Sigmoid colon (tissue), 7 donors: Measurements from ENCODE around the gene CCDC33. TPM values are rescaled to one million over a fixed set of nuclear protein-coding genes. Genes with fewer than 3 reads are reported as not detected.

Source experiments
- DNase-seq: peaks from one replicate; pipeline ENCODE4 v3.0.0-alpha.2; 2019
- H3K27ac ChIP-seq, 4 donors: fragments of 200-600 bp; sonication (generic); one replicate each; pipeline ENCODE4 v1.5.1; 2016 to 2019; ENCODE audit warnings: mild to moderate bottlenecking in 1 of 4
- H3K27me3 ChIP-seq, 3 donors: fragments of 200-600 bp; sonication (generic); one replicate each; pipeline ENCODE4 v1.5.1; 2019; ENCODE audit warnings: mild to moderate bottlenecking in 1 of 3
- H3K36me3 ChIP-seq, 4 donors: fragments of 200-600 bp; sonication (generic); one replicate each; pipeline ENCODE4 v1.5.1; 2016 to 2019
- H3K4me1 ChIP-seq, 4 donors: fragments of 200-600 bp; sonication (generic); one replicate each; pipeline ENCODE4 v1.5.1; 2017 to 2019
- H3K4me3 ChIP-seq, 4 donors: fragments of 200-600 bp; sonication (generic); one replicate each; pipeline ENCODE4 v1.5.1; 2017 to 2019; ENCODE audit warnings: mild to moderate bottlenecking in 2 of 4, moderate library complexity in 1 of 4
- H3K9me3 ChIP-seq, 4 donors: fragments of 200-600 bp in 3 of 4; sonication (generic) in 3 of 4; one replicate each; pipeline versions ENCODE4 v1.5.1 to v1.6.1; 2013 to 2019
- EP300 ChIP-seq, 4 donors: sonication (generic); formaldehyde crosslinking; IDR thresholded peaks; one replicate each; pipeline ENCODE4 v1.6.1; 2017; ENCODE audit warnings: antibody characterized with exemption in 4 of 4
- POLR2A ChIP-seq, 2 donors: fragments of 450-650 bp; IDR thresholded peaks; one replicate each; pipeline ENCODE4 v1.6.1; 2016; ENCODE audit warnings: antibody characterized with exemption in 2 of 2, mild to moderate bottlenecking in 2 of 2, moderate library complexity in 2 of 2
- POLR2AphosphoS5 ChIP-seq, 4 donors: sonication (generic); formaldehyde crosslinking; IDR thresholded peaks; one replicate each; pipeline ENCODE4 v1.6.1; 2017; ENCODE audit warnings: antibody characterized with exemption in 4 of 4
- WGBS, 2 donors: extraction: QIAGEN DNeasy Blood & Tissue Kit; methylation state at CpG; one replicate each; pipeline ENCODE4 v1.1.7; 2013; 5-methylcytosine and 5-hydroxymethylcytosine counted together
- intact Hi-C: fragments of 100-400 bp; cut with DNase I; formaldehyde crosslinking; loops from one replicate; pipeline ENCODE4 v1.15.1; 2023
- polyA plus RNA-seq, 3 donors: library from polyadenylated mRNA; stranded (reverse); fragments of 200-250 nt; gene quantifications; one replicate each; pipeline ENCODE4 v1.2.3, GENCODE V29; 2013
- total RNA-seq, 4 donors: library from RNA; depleted of rRNA; stranded (reverse); fragments of >200 nt; gene quantifications; one replicate each; pipeline ENCODE4 v1.1.0, GENCODE V29; 2016
- TF ChIP-seq, protein P1 (sequence below), 4 experiments: fragments of 450-650 bp in 3 of 4; fragments of 200-600 bp in 1 of 4; IDR thresholded peaks; one replicate each; pipeline ENCODE4 v1.5.1; 2016 to 2019; ENCODE audit warnings: antibody characterized with exemption in 4 of 4, mild to moderate bottlenecking in 3 of 4, moderate library complexity in 2 of 4
- donor health status: healthy with polysubstance abuse.
- donor health status: Bipolar disorder and iron deficiency.
- donor health status: healthy.

CCDC33 gene
- total and polyA plus RNA-seq, 7 donors, result 0.09 to 0.60 TPM; not detected in 5

DNA sequence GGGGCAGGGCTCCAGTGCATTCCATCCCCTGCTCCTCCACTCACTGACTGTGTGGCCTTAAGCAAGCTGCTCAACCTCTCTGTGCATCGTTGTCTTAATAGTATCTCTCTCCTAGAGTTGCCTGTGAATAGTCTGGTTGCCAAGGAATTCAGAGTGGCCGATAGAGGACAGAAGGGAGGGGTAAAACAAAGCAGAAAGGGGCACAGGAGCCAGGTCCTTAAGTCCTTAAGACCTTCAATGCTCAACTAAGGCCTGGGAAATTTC, 145.0 kb downstream of the CCDC33 start:
- Histone ChIP-seq H3K27me3 (peaks cover 0 to 8% (median 0%) of the 10 kb centered on the region in 3 donors), H3K27ac (no peak overlapping the region), H3K4me3 (no peak overlapping the region), H3K36me3 (no peaks in the 10 kb centered on the region), H3K9me3 (no peaks in the 10 kb centered on the region), H3K4me1 (no peaks in the 10 kb centered on the region)
- TF ChIP-seq, protein P1, sequence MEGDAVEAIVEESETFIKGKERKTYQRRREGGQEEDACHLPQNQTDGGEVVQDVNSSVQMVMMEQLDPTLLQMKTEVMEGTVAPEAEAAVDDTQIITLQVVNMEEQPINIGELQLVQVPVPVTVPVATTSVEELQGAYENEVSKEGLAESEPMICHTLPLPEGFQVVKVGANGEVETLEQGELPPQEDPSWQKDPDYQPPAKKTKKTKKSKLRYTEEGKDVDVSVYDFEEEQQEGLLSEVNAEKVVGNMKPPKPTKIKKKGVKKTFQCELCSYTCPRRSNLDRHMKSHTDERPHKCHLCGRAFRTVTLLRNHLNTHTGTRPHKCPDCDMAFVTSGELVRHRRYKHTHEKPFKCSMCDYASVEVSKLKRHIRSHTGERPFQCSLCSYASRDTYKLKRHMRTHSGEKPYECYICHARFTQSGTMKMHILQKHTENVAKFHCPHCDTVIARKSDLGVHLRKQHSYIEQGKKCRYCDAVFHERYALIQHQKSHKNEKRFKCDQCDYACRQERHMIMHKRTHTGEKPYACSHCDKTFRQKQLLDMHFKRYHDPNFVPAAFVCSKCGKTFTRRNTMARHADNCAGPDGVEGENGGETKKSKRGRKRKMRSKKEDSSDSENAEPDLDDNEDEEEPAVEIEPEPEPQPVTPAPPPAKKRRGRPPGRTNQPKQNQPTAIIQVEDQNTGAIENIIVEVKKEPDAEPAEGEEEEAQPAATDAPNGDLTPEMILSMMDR (IDR thresholded peaks at IDR 0.05), result no peak
- TF ChIP-seq POLR2AphosphoS5 (IDR thresholded peaks at IDR 0.05) (no peak), EP300 (IDR thresholded peaks at IDR 0.05) (no peak), POLR2A (IDR thresholded peaks at IDR 0.05) (no peak)
- intact Hi-C loops, result no loop called here
- no peak for DNase-seq
- 79 to 87% methylated on average over 2 of the region's 2 CpGs for whole genome bisulfite sequencing, 2 donors

- DNase-seq, result no peak
- WGBS, 2 donors, result 86 to 95% methylated on average over 5 of the region's 5 CpGs
- no peaks in the 10 kb centered on the region for H3K36me3 ChIP-seq
- H3K27me3 ChIP-seq, result peaks cover 0 to 8% (median 0%) of the 10 kb centered on the region in 3 donors
- H3K27ac ChIP-seq, result no peak overlapping the region
- no peaks in the 10 kb centered on the region for H3K9me3 ChIP-seq
- no peak overlapping the region for H3K4me3 ChIP-seq
- no peaks in the 10 kb centered on the region for H3K4me1 ChIP-seq
- intact Hi-C loops, result no loop called here
- TF ChIP-seq POLR2A (IDR thresholded peaks at IDR 0.05), result no peak
- TF ChIP-seq, protein P1 (IDR thresholded peaks at IDR 0.05), result no peak
- no peak for TF ChIP-seq POLR2AphosphoS5 (IDR thresholded peaks at IDR 0.05)
Observed at GRCh38 chr15:74381481-74381880, 145.4 kb downstream of the CCDC33 start.

DNA sequence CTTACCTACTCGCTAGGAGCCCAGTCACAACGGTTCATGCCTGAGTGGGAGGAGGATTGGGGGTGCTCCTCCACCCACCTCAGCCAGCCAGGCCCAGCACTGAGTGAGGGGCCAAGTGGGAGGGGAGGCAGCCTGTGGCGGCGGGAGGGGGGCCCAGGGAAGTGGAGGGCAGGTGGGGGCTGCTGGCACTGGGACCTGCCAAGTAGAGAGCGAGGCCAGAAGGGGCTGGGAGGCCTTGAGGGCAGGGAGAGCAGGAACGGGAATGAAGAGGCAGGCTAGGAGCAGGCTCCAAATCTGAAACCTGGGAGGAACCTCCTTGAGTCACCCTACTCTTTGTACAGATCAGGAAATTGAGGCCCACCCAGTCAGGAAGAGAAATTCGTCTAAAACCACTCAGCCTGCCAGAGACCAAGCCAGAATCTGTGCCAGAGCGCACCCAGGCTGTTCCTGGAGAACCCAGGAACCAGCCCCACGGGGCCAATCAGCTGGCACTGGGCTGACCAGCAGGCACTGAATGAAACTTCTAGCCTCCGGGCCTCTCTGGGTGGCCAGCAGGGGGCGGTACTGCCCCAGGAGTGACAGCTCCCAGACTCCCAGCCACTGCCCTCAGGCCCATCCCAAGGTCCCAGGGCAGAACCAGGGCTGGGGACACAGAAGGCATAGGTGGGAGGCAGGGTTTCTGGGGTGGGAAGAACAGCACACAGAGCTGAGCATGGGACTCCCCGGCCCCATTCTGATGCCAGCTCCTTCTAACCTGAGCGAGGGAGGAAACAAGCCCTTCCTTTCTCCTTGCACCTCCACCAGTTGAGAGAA, 146.1 kb downstream of the CCDC33 start:
- 45 to 46% methylated on average over 13 of the region's 13 CpGs for WGBS, 2 donors
- DNase-seq, result peak; percentile 86

DNA sequence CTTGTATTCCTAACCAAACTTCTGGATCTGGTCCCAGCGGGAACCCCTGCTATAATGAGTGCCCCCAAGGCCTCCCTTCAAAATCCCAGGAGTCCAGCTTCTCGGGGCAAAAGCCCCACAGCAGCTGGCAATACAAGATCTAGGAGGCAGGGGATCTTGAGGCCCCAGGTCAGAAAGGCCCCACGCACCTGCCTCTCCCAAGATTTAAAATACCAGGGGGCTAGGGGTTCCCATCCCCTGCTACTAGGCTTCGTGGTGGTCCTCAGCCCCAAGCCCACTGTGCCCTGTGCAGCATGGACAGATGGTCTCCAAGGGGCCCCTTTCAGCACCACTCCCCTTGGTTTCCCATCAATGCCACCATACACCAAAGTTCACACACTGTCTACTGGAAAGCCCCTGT, 147.2 kb downstream of the CCDC33 start:
- no peak for DNase-seq
- no peaks in the 10 kb centered on the region for H3K4me1 ChIP-seq
- TF ChIP-seq POLR2A (IDR thresholded peaks at IDR 0.05), result no peak
- TF ChIP-seq POLR2AphosphoS5 (IDR thresholded peaks at IDR 0.05), result no peak
- no peak for TF ChIP-seq EP300 (IDR thresholded peaks at IDR 0.05)
- no peaks in the 10 kb centered on the region for H3K9me3 ChIP-seq
- H3K36me3 ChIP-seq, result no peaks in the 10 kb centered on the region
- intact Hi-C loops, result loop anchor here (2.0 kb wide), 1 partner anchor 56 kb away; no protein-coding TSS in a partner anchor
- 92 to 93% methylated on average over 4 of the region's 4 CpGs for WGBS, 2 donors
- no peak overlapping the region for H3K4me3 ChIP-seq
- H3K27ac ChIP-seq, result no peak overlapping the region
- H3K27me3 ChIP-seq, result peaks cover 0 to 8% (median 0%) of the 10 kb centered on the region in 3 donors

More for the DNA sequence above, 146.1 kb downstream of the CCDC33 start:
- no peak for TF ChIP-seq POLR2AphosphoS5 (IDR thresholded peaks at IDR 0.05)
- TF ChIP-seq, protein P1 (IDR thresholded peaks at IDR 0.05), result peak; percentile 27 to 75 (median 72)
- intact Hi-C loops, result loop anchor here (2.0 kb wide), 1 partner anchor 57 kb away; no protein-coding TSS in a partner anchor
- no peaks in the 10 kb centered on the region for H3K4me1 ChIP-seq
- H3K9me3 ChIP-seq, result no peaks in the 10 kb centered on the region
- no peaks in the 10 kb centered on the region for H3K36me3 ChIP-seq
- H3K27me3 ChIP-seq, result peaks cover 0 to 8% (median 0%) of the 10 kb centered on the region in 3 donors
- no peak overlapping the region for H3K27ac ChIP-seq
- H3K4me3 ChIP-seq, result no peak overlapping the region

DNA sequence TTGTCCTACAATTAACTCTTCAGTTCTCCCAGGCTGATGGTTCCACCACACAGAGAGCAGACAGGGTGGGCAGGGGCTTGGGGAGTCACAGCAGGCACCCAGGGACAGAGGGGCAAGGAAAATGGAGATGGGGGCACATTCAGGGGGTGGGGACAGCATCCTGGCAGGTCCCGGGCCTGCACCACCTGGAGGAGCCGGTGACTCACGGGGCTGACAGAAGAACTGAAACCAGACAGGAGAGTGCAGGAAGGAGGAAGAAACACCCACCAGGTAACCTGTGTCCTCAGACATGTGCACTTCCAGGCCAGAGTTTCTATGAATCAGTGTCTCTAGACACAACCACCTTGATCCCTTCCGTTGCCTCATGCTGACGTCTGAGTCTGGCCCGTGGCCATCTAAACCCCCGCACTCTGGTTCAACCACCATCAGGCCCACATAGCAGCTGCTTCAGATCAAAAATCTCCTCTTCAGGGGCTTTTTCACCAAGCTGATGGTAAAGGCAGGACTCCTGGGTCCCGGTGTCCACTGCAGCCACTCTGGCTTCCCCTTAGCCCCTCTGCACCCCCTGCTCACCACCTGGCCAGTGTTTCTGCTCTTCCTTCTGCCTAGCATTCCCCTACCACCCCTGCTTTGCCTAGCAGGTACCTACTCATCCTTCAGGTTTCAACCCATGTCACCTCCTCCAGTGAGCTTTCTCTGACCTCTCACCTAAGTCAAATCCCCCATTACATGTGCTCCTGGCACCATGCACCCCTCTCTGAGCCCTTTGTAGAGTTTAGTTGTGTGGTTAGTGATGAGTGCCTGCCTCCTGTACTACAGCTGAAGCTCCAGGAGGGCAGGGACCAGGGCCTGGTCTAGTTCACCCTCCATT, 147.8 kb downstream of the CCDC33 start:
- Histone ChIP-seq H3K36me3 (no peaks in the 10 kb centered on the region), H3K27ac (no peak overlapping the region), H3K4me1 (no peaks in the 10 kb centered on the region), H3K27me3 (peaks cover 0 to 8% (median 0%) of the 10 kb centered on the region in 3 donors), H3K9me3 (no peaks in the 10 kb centered on the region), H3K4me3 (no peak overlapping the region)
- TF ChIP-seq EP300 (IDR thresholded peaks at IDR 0.05), result no peak
- no peak for TF ChIP-seq POLR2A (IDR thresholded peaks at IDR 0.05)
- intact Hi-C loops, result loop anchor here (2.0 kb wide), 1 partner anchor 55 kb away; no protein-coding TSS in a partner anchor
- no peak for DNase-seq
- WGBS, 2 donors, result 44 to 69% methylated on average over 8 of the region's 8 CpGs
